SK-N-SH treated with all-trans-retinoic acid at 6 μM for 48 hours (cell line): Measurements from ENCODE around the gene PAPSS2.

ENCODE experiments used
- OSR1 ChIP-seq: fragments of 250-450 bp; sonication (Bioruptor Pico); IDR thresholded peaks from 2 replicates; pipeline ENCODE4 v1.8.0; 2022; ENCODE audit warnings: moderate library complexity, mild to moderate bottlenecking, inconsistent platforms
- PATZ1 ChIP-seq: fragments of 250-450 bp; sonication (Bioruptor Pico); IDR thresholded peaks from 2 replicates; pipeline ENCODE4 v1.8.0; 2020; ENCODE audit warnings: mild to moderate bottlenecking, moderate library complexity, borderline replicate concordance
- TOX ChIP-seq: fragments of 250-450 bp; sonication (Bioruptor Pico); IDR thresholded peaks from 2 replicates; pipeline ENCODE4 v1.8.0; 2021; ENCODE audit warnings: mild to moderate bottlenecking, moderate library complexity, borderline replicate concordance
- ZFP3 ChIP-seq: fragments of 250-450 bp; sonication (Bioruptor Pico); IDR thresholded peaks from 2 replicates; pipeline ENCODE4 v1.5.0; 2020; ENCODE audit warnings: mild to moderate bottlenecking, moderate library complexity
- ZNF70 ChIP-seq: fragments of 450-650 bp; formaldehyde crosslinking; IDR thresholded peaks from 2 replicates; pipeline ENCODE4 v1.5.0; 2020; ENCODE audit warnings: mild to moderate bottlenecking, moderate library complexity

- TF ChIP-seq OSR1 (CRISPR knock-in tag), result no peak
- TF ChIP-seq ZFP3 (CRISPR knock-in tag), result no peak
- no peak for TF ChIP-seq PATZ1 (CRISPR knock-in tag)
- TF ChIP-seq TOX (CRISPR knock-in tag), result no peak
- no peak for TF ChIP-seq ZNF70
Measured at GRCh38 chr10:87651801-87652200, 7.9 kb upstream of the PAPSS2 start.
